ENCODE results near the gene EXOSC6. TPM values are rescaled to one million over a fixed set of nuclear protein-coding genes. Genes with fewer than 3 reads are reported as not detected.

Gene EXOSC6
- polyA plus RNA-seq, 1 of the 3 experiments (the other 2 are of a cell fraction): 10.0 TPM

GRCh38 chr16:70251629-70252354 is at the start of gene EXOSC6 (continued):
- peak; percentile 56; the same call in 1 of the 2 replicates for TF ChIP-seq REST (IDR thresholded peaks at IDR 0.05; ENCODE audit: low read depth, low read length)
- TF ChIP-seq MAX (IDR thresholded peaks at IDR 0.05; ENCODE audit: low read depth): peak; percentile 96
- TF ChIP-seq CTCF (IDR thresholded peaks at IDR 0.05): peak; percentile 87
- TF ChIP-seq TCF12 (IDR thresholded peaks at IDR 0.05): peak; percentile 36; the same call in 1 of the 2 replicates
- no peak for TF ChIP-seq FOSL2 (IDR thresholded peaks at IDR 0.05; ENCODE audit: borderline replicate concordance, low read depth)
- TF ChIP-seq YY1 (IDR thresholded peaks at IDR 0.05; ENCODE audit: low read depth): peak; percentile 84
- no peak for TF ChIP-seq RFX5 (IDR thresholded peaks at IDR 0.05; ENCODE audit: low read length)

GRCh38 chr16:70301121-70301520 is 49.4 kb upstream of the EXOSC6 start:
- POLR2A ChIA-PET: no interaction called here
- H3K9ac ChIP-seq: no peak overlapping the region
- H3K79me2 ChIP-seq (ENCODE audit: insufficient read depth): peaks cover 76% of the 10 kb centered on the region
- TF ChIP-seq RXRA (IDR thresholded peaks at IDR 0.05; ENCODE audit: borderline replicate concordance, low read depth) (no peak), FOXJ3 (CRISPR knock-in tag; IDR thresholded peaks at IDR 0.05) (no peak), USF2 (IDR thresholded peaks at IDR 0.05; ENCODE audit: borderline replicate concordance, low read depth, low read length) (no peak), MAX (IDR thresholded peaks at IDR 0.05; ENCODE audit: low read depth) (no peak), NFIC (IDR thresholded peaks at IDR 0.05; ENCODE audit: borderline replicate concordance) (no peak), FOXM1 (IDR thresholded peaks at IDR 0.05; ENCODE audit: low read depth) (no peak), RCOR1 (IDR thresholded peaks at IDR 0.05; ENCODE audit: low read length) (no peak), IRF3 (IDR thresholded peaks at IDR 0.05; ENCODE audit: low read depth, low read length) (no peak), CHD2 (IDR thresholded peaks at IDR 0.05; ENCODE audit: low read length, partially characterized antibody) (no peak), FOSL2 (IDR thresholded peaks at IDR 0.05; ENCODE audit: borderline replicate concordance, low read depth) (no peak), MXI1 (IDR thresholded peaks at IDR 0.05; ENCODE audit: low read depth, low read length) (no peak), NRF1 (IDR thresholded peaks at IDR 0.05; ENCODE audit: low read depth, low read length) (no peak), TEAD4 (IDR thresholded peaks at IDR 0.05; ENCODE audit: borderline replicate concordance, insufficient read depth) (no peak), SMC3 (IDR thresholded peaks at IDR 0.05; ENCODE audit: low read depth, low read length) (no peak), ZBTB33 (IDR thresholded peaks at IDR 0.05; ENCODE audit: borderline replicate concordance, low read depth) (no peak), YY1 (IDR thresholded peaks at IDR 0.05; ENCODE audit: low read depth) (no peak)

More at GRCh38 chr16:70301121-70301520, 49.4 kb upstream of the EXOSC6 start:
- CTCF ChIA-PET: no interaction called here
- Histone ChIP-seq H3K4me3 (ENCODE audit: low read depth in 2 of 2, low read length in 1 of 2) (no peak overlapping the region), H3K9me3 (peaks cover 12% of the 10 kb centered on the region; the same call in 1 of the 2 replicates), H3K4me1 (ENCODE audit: control insufficient read depth in 1 of 2, insufficient read depth in 2 of 2, low read depth in 1 of 2, low read length in 1 of 2) (peaks cover 4 to 5% of the 10 kb centered on the region in 2 experiments; a peak in 3 of 4 replicates), H3K4me2 (no peak overlapping the region), H2AFZ (ENCODE audit: low read depth) (no peak overlapping the region), H3K27me3 (ENCODE audit: insufficient read depth) (no peaks in the 10 kb centered on the region), H3K9me2 (no peaks in the 10 kb centered on the region), H3K36me3 (replicated peaks in 1 of 2; ENCODE audit: control insufficient read depth in 1 of 2, insufficient read depth in 2 of 2, low read length in 1 of 2) (peaks cover 2 to 25% of the 10 kb centered on the region in 2 experiments), H3F3A (replicated peaks; ENCODE audit: insufficient read depth) (peaks cover 22% of the 10 kb centered on the region), H3K27ac (ENCODE audit: low read depth in 2 of 2, low read length in 1 of 2) (no peak overlapping the region), H4K20me1 (ENCODE audit: insufficient read depth) (peaks cover 2% of the 10 kb centered on the region)
- WGBS (ENCODE audit: low lambda C conversion rate): 94% methylated on average over 1 of the region's 1 CpG
- DNase-seq: no peak

Data from SK-N-SH (cell line).